H9 (cell line): Measurements from ENCODE around the gene MYO1C. TPM values are rescaled to one million over a fixed set of nuclear protein-coding genes. Genes with fewer than 3 reads are reported as not detected.

Experiments
- DNase-seq: peaks from one replicate; pipeline ENCODE4 v3.0.0-alpha.2; 2017
- H2AFZ ChIP-seq: one replicate; pipeline ENCODE4 v1.6.1; 2013; ENCODE audit warnings: mild to moderate bottlenecking, low read length, control low read depth, moderate library complexity
- H2AK5ac ChIP-seq: 2 replicates; pipeline ENCODE4 v1.6.1; 2013; ENCODE audit warnings: low read length, control low read depth, mixed read lengths; ENCODE audit not compliant: insufficient read length
- H2BK120ac ChIP-seq: one replicate; pipeline ENCODE4 v1.6.1; 2013; ENCODE audit warnings: low read depth, mild to moderate bottlenecking, low read length, control low read depth, inconsistent platforms; ENCODE audit not compliant: poor library complexity, severe bottlenecking
- H2BK12ac ChIP-seq: 2 replicates; pipeline ENCODE4 v1.6.1; 2013; ENCODE audit warnings: low read length, control low read depth, mixed read lengths, low read depth; ENCODE audit not compliant: insufficient read length
- H2BK15ac ChIP-seq: 2 replicates; pipeline ENCODE4 v1.6.1; 2013; ENCODE audit warnings: low read depth, low read length, control low read depth
- H2BK20ac ChIP-seq: one replicate; pipeline ENCODE4 v1.6.1; 2013; ENCODE audit warnings: low read depth, mild to moderate bottlenecking, low read length, control low read depth, inconsistent platforms; ENCODE audit not compliant: poor library complexity, severe bottlenecking
- H2BK5ac ChIP-seq: 2 replicates; pipeline ENCODE4 v1.6.1; 2013; ENCODE audit warnings: low read length, control low read depth, mixed read lengths; ENCODE audit not compliant: insufficient read length
- H3K14ac ChIP-seq: 2 replicates; pipeline ENCODE4 v1.6.1; 2013; ENCODE audit warnings: low read length, control low read depth; ENCODE audit not compliant: insufficient read depth
- H3K18ac ChIP-seq: 2 replicates; pipeline ENCODE4 v1.6.1; 2013; ENCODE audit warnings: low read depth, mild to moderate bottlenecking, mixed read lengths, low read length, control low read depth; ENCODE audit not compliant: insufficient read length
- H3K23ac ChIP-seq: 2 replicates; pipeline ENCODE4 v1.6.1; 2013; ENCODE audit warnings: low read length, control low read depth, mixed read lengths, low read depth; ENCODE audit not compliant: insufficient read length
- H3K23me2 ChIP-seq: 2 replicates; pipeline ENCODE4 v1.6.1; 2013; ENCODE audit warnings: low read depth, mild to moderate bottlenecking, mixed read lengths, low read length, control low read depth; ENCODE audit not compliant: insufficient read length, poor library complexity, severe bottlenecking
- H3K27ac ChIP-seq: 2 replicates; pipeline ENCODE4 v1.5.1; 2013; ENCODE audit warnings: low read length, control low read depth, mixed read lengths, low read depth; ENCODE audit not compliant: insufficient read length
- H3K27me3 ChIP-seq: 2 replicates; pipeline ENCODE4 v1.6.1; 2013; ENCODE audit warnings: low read length, control low read depth, inconsistent platforms; ENCODE audit not compliant: insufficient read depth
- H3K4ac ChIP-seq: 2 replicates; pipeline ENCODE4 v1.6.1; 2013; ENCODE audit warnings: low read depth, mild to moderate bottlenecking, control low read depth, inconsistent platforms, low read length, moderate library complexity
- H3K4me1 ChIP-seq: 2 replicates; pipeline ENCODE4 v1.6.1; 2013; ENCODE audit warnings: low read length, control low read depth, inconsistent platforms; ENCODE audit not compliant: insufficient read depth
- H3K4me2 ChIP-seq: 2 replicates; pipeline ENCODE4 v1.6.1; 2013; ENCODE audit warnings: low read length, control low read depth, mixed read lengths; ENCODE audit not compliant: insufficient read length, insufficient read depth
- H3K56ac ChIP-seq: 2 replicates; pipeline ENCODE4 v1.6.1; 2013; ENCODE audit warnings: low read depth, mild to moderate bottlenecking, mixed read lengths, low read length, control low read depth; ENCODE audit not compliant: insufficient read length
- H3K79me1 ChIP-seq: 2 replicates; pipeline ENCODE4 v1.6.1; 2013; ENCODE audit warnings: low read depth, mild to moderate bottlenecking, moderate library complexity, low read length, control low read depth, inconsistent platforms; ENCODE audit not compliant: insufficient read depth, poor library complexity, severe bottlenecking
- H3K79me2 ChIP-seq: 2 replicates; pipeline ENCODE4 v1.6.1; 2013; ENCODE audit warnings: low read length, control low read depth, inconsistent platforms; ENCODE audit not compliant: insufficient read depth
- H3K9ac ChIP-seq: 2 replicates; pipeline ENCODE4 v1.6.1; 2013; ENCODE audit warnings: low read length, control low read depth, mixed read lengths; ENCODE audit not compliant: insufficient read length; ENCODE audit errors: extremely low read depth
- H3K9me3 ChIP-seq: one replicate; pipeline ENCODE4 v1.6.1; 2013; ENCODE audit warnings: low read depth, low read length, inconsistent platforms; ENCODE audit not compliant: control insufficient read depth
- H3T11ph ChIP-seq: one replicate; pipeline ENCODE4 v1.6.1; 2013; ENCODE audit warnings: mild to moderate bottlenecking, low read length, control low read depth, inconsistent platforms
- H4K20me1 ChIP-seq: one replicate; pipeline ENCODE4 v1.6.1; 2013; ENCODE audit not compliant: control insufficient read depth, insufficient read length, insufficient read depth
- H4K5ac ChIP-seq: 2 replicates; pipeline ENCODE4 v1.6.1; 2013; ENCODE audit warnings: low read depth, mild to moderate bottlenecking, mixed read lengths, low read length, control low read depth; ENCODE audit not compliant: insufficient read length
- H4K8ac ChIP-seq: replicated peaks from 2 replicates; pipeline ENCODE4 v1.6.1; 2013; ENCODE audit warnings: low read length, control low read depth, mixed read lengths, low read depth; ENCODE audit not compliant: insufficient read length
- H4K91ac ChIP-seq: 2 replicates; pipeline ENCODE4 v1.6.1; 2013; ENCODE audit warnings: low read depth, mild to moderate bottlenecking, moderate library complexity, mixed read lengths, low read length, control low read depth; ENCODE audit not compliant: insufficient read length
- H3K27ac Mint-ChIP-seq, 3 experiments: 2 replicates in 2 of 3; 3 replicates in 1 of 3; pipeline ENCODE4 v1.8.0; 2020 to 2021; ENCODE audit warnings: mixed read lengths in 3 of 3, mild to moderate bottlenecking in 1 of 3, moderate library complexity in 1 of 3
- H3K27me3 Mint-ChIP-seq: 2 replicates; pipeline ENCODE4 v1.8.0; 2021; ENCODE audit warnings: low read depth, mild to moderate bottlenecking, moderate library complexity, mixed read lengths
- H3K36me3 Mint-ChIP-seq, 3 experiments: 2 replicates in 2 of 3; 3 replicates in 1 of 3; pipeline ENCODE4 v1.8.0; 2020 to 2021; ENCODE audit warnings: low read depth in 3 of 3, mixed read lengths in 3 of 3; ENCODE audit not compliant: insufficient read depth in 1 of 3
- H3K4me1 Mint-ChIP-seq, 2 experiments: 2 replicates each; pipeline ENCODE4 v1.8.0; 2020; ENCODE audit warnings: mixed read lengths in 2 of 2
- H3K4me3 Mint-ChIP-seq, 2 experiments: 2 replicates in 1 of 2; 3 replicates in 1 of 2; pipeline ENCODE4 v1.8.0; 2020 to 2021; ENCODE audit warnings: mild to moderate bottlenecking in 2 of 2, mixed read lengths in 2 of 2, moderate library complexity in 1 of 2
- H3K9me3 Mint-ChIP-seq, 2 experiments: 2 replicates in 1 of 2; 3 replicates in 1 of 2; pipeline ENCODE4 v1.8.0; 2020; ENCODE audit warnings: mild to moderate bottlenecking in 2 of 2, mixed read lengths in 2 of 2, moderate library complexity in 1 of 2
- CTCF ChIP-seq: fragments of 200-600 bp; sonication (generic); conservative IDR thresholded peaks from 3 replicates; pipeline ENCODE4 v1.8.0; 2021; ENCODE audit warnings: antibody characterized with exemption, mild to moderate bottlenecking
- WGBS: extraction: QIAGEN DNeasy Blood & Tissue Kit; methylation state at CpG from one replicate; pipeline ENCODE4 v1.1.7; 2013; ENCODE audit warnings: missing lambda C conversion rate, low lambda C conversion rate, mixed read lengths; ENCODE audit not compliant: insufficient read length; ENCODE audit errors: extremely low coverage; 5-methylcytosine and 5-hydroxymethylcytosine counted together
- total RNA-seq: library from RNA; stranded (reverse); gene quantifications from 2 replicates; pipeline ENCODE4 v1.2.1, GENCODE V29; 2021

Gene MYO1C
- total RNA-seq, 1 experiment from 2014 or later, result 86.5 TPM

- H3K4me2 ChIP-seq, result no peak overlapping the region
- no peaks in the 10 kb centered on the region for H3K27me3 ChIP-seq
- no peak overlapping the region for H3K18ac ChIP-seq
- no peak overlapping the region for H2BK12ac ChIP-seq
- no peak overlapping the region for H3K56ac ChIP-seq
- H3K23me2 ChIP-seq, result no peaks in the 10 kb centered on the region
- H3K79me1 ChIP-seq, result no peaks in the 10 kb centered on the region
- H3K27ac ChIP-seq, result no peak overlapping the region
- no peak overlapping the region for H2BK15ac ChIP-seq
- WGBS, result no CpG with 5 or more reads among the region's 25 CpGs
- H2BK20ac ChIP-seq, result no peak overlapping the region
- no peak overlapping the region for H3K14ac ChIP-seq
- no peak overlapping the region for H3K4ac ChIP-seq
- no peak overlapping the region for H2AK5ac ChIP-seq
- no peak overlapping the region for H2AFZ ChIP-seq
- no peaks in the 10 kb centered on the region for H4K20me1 ChIP-seq
- H3K23ac ChIP-seq, result no peak overlapping the region
- no peak for TF ChIP-seq CTCF
- no peaks in the 10 kb centered on the region for H3K9me3 ChIP-seq
- H3T11ph ChIP-seq, result no peak overlapping the region
- no peak overlapping the region for H4K8ac ChIP-seq
- no peak overlapping the region for H2BK5ac ChIP-seq
- no peaks in the 10 kb centered on the region for H3K27me3 Mint-ChIP-seq
- no peak overlapping the region for H4K91ac ChIP-seq
- peaks cover 0 to 23% of the 10 kb centered on the region in 2 experiments; a peak in 2 of 4 replicates for H3K4me1 Mint-ChIP-seq
- no peak overlapping the region for H4K5ac ChIP-seq
- H3K36me3 Mint-ChIP-seq, result peaks cover 10 to 64% (median 28%) of the 10 kb centered on the region in 3 experiments; a peak in 6 of 7 replicates
- no peak overlapping the region for H2BK120ac ChIP-seq
- no peak overlapping the region for H3K9ac ChIP-seq
- H3K9me3 Mint-ChIP-seq, result no peaks in the 10 kb centered on the region
- DNase-seq, result no peak
- no peak overlapping the region; a peak in 2 of 7 replicates for H3K27ac Mint-ChIP-seq
- no peaks in the 10 kb centered on the region for H3K4me1 ChIP-seq
- H3K79me2 ChIP-seq, result no peaks in the 10 kb centered on the region
- H3K4me3 Mint-ChIP-seq, result peak overlapping the region in 1 of 2 experiments; percentile 68; a peak in 2 of 5 replicates
These were observed 21.6 kb downstream of the MYO1C start for GRCh38 chr17:1470755-1471462.
